Pancreas (tissue), 10 donors: Measurements from ENCODE around the gene TK2. TPM values are rescaled to one million over a fixed set of nuclear protein-coding genes. Genes with fewer than 3 reads are reported as not detected.
"Not testable (repeated sequence)": the region's sequence is repeated elsewhere in the genome, so short reads cannot be mapped to it uniquely, and the experiment has no call there.

Experiments
- ATAC-seq, 4 donors: fragments of 200-7000 bp; cut with Tn5 transposase; one replicate each; pipeline versions ENCODE4 v1.8.0 to v1.9.1; 2020; ENCODE audit warnings: mild to moderate bottlenecking in 4 of 4, moderate library complexity in 4 of 4
- DNase-seq, 6 donors: peaks; one replicate each; pipeline ENCODE4 v3.0.0-alpha.2; 2020
- FAIRE-seq: peaks from 2 replicates; lab custom pipeline; 2012; peaks lifted over from hg19 to GRCh38; lab: Jason Lieb, UNC
- H3K27ac ChIP-seq, 4 donors: fragments of 200-600 bp; sonication (generic); 1 replicate in 3 of 4; 2 replicates in 1 of 4; pipeline versions ENCODE4 v1.5.0 to v1.8.0; 2020
- H3K27me3 ChIP-seq, 4 donors: fragments of 200-600 bp; one replicate each; pipeline ENCODE4 v1.8.0; 2021
- H3K36me3 ChIP-seq, 3 donors: fragments of 200-600 bp; sonication (generic) in 1 of 3; one replicate each; pipeline versions ENCODE4 v1.5.0 to v1.8.0; 2020 to 2021
- H3K4me1 ChIP-seq, 3 donors: fragments of 200-600 bp; one replicate each; pipeline ENCODE4 v1.8.0; 2021
- H3K4me3 ChIP-seq, 4 donors: fragments of 200-600 bp; sonication (generic) in 2 of 4; one replicate each; pipeline versions ENCODE4 v1.5.0 to v1.8.0; 2020 to 2021
- H3K9me3 ChIP-seq, 4 donors: fragments of 200-600 bp; one replicate each; pipeline ENCODE4 v1.8.0; 2021
- WGBS, 2 donors: extraction: QIAGEN DNeasy Blood & Tissue Kit; methylation state at CpG; one replicate each; pipeline ENCODE4 v1.1.7; 2013; 5-methylcytosine and 5-hydroxymethylcytosine counted together
- intact Hi-C, 3 donors: fragments of 100-400 bp; cut with DNase I; formaldehyde crosslinking; loops; one replicate each; pipeline versions ENCODE4 v1.11.1 to v1.14.2; 2022
- polyA plus RNA-seq, 2 donors: library from polyadenylated mRNA; stranded (reverse); fragments of 200-250 nt; gene quantifications; one replicate each; pipeline ENCODE4 v1.2.3, GENCODE V29; 2013
- total RNA-seq, 6 donors: library from RNA; stranded (reverse); fragmentation: NEBNext Ultra II Directional in 4 of 6; extraction: Animal tissue kit (Norgen Biotek cat#: 25700) in 4 of 6; gene quantifications; one replicate each; pipeline versions ENCODE4 v1.2.1 to v1.2.4, GENCODE V29; 2021 to 2023
- TF ChIP-seq, protein P1 (sequence below), 4 donors: fragments of 200-600 bp; sonication (generic) in 3 of 4; IDR thresholded peaks; one replicate each; pipeline versions ENCODE4 v1.5.0 to v1.8.0; 2021; ENCODE audit warnings: antibody characterized with exemption in 4 of 4
- donor health status: healthy with polysubstance abuse.
- donor health status: DM: no; HTN: no; CAD: no; lungs with moderate emphysema.
- donor health status: DM: no; HTN: no; CAD: no.
- donor health status: control.
- donor health status: control.
- donor health status: Bipolar disorder and iron deficiency.
- donor health status: DM: yes; HTN: yes; CAD: no.
- donor health status: DM: no; HTN: no; CAD: no.
- donor health status: DM: no; HTN: no; CAD: no.
- donor health status: DM: yes; HTN: yes; CAD: no.

The TK2 gene
- total and polyA plus RNA-seq, 8 donors, result 13.9 to 22.9 (median 20.5) TPM

- DNase-seq (no peak), FAIRE-seq (no peak), ATAC-seq (no peak)
- Histone ChIP-seq H3K4me3 (no peak overlapping the region), H3K36me3 (no peaks in the 10 kb centered on the region), H3K27me3 (no peaks in the 10 kb centered on the region), H3K9me3 (no peaks in the 10 kb centered on the region), H3K27ac (no peak overlapping the region), H3K4me1 (no peaks in the 10 kb centered on the region)
- TF ChIP-seq, protein P1, sequence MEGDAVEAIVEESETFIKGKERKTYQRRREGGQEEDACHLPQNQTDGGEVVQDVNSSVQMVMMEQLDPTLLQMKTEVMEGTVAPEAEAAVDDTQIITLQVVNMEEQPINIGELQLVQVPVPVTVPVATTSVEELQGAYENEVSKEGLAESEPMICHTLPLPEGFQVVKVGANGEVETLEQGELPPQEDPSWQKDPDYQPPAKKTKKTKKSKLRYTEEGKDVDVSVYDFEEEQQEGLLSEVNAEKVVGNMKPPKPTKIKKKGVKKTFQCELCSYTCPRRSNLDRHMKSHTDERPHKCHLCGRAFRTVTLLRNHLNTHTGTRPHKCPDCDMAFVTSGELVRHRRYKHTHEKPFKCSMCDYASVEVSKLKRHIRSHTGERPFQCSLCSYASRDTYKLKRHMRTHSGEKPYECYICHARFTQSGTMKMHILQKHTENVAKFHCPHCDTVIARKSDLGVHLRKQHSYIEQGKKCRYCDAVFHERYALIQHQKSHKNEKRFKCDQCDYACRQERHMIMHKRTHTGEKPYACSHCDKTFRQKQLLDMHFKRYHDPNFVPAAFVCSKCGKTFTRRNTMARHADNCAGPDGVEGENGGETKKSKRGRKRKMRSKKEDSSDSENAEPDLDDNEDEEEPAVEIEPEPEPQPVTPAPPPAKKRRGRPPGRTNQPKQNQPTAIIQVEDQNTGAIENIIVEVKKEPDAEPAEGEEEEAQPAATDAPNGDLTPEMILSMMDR (IDR thresholded peaks at IDR 0.05), result no peak
- WGBS, 2 donors, result 90 to 95% methylated on average over 2 of the region's 2 CpGs
- intact Hi-C loops, result no loop called here
Observed at GRCh38 chr16:66568355-66568754, 18.4 kb upstream of the TK2 start.

DNA sequence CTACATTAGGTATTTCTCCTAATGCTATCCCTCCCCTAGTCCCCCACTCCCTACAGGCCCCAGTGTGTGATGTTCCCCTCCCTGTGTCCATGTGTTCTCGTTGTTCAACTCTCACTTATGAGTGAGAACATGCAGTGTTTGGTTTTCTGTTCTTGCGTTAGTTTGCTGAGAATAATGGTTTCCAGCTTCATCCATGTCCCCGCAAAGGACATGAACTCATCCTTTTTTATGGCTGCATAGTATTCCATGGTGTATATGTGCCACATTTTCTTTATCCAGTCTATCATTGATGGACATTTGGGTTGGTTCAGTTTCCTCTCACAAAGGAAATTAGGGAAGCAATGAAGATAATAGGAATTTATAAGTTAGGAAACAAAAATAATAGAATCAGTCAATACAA lies 17.3 kb upstream of the TK2 start:
- H3K9me3 ChIP-seq, H3K27ac ChIP-seq, intact Hi-C loops, H3K4me3 ChIP-seq, H3K27me3 ChIP-seq, ATAC-seq, DNase-seq, FAIRE-seq, H3K36me3 ChIP-seq, H3K4me1 ChIP-seq: not testable (repeated sequence)
- WGBS, 2 donors, result 90 to 100% methylated on average over 3 of the region's 3 CpGs

DNA sequence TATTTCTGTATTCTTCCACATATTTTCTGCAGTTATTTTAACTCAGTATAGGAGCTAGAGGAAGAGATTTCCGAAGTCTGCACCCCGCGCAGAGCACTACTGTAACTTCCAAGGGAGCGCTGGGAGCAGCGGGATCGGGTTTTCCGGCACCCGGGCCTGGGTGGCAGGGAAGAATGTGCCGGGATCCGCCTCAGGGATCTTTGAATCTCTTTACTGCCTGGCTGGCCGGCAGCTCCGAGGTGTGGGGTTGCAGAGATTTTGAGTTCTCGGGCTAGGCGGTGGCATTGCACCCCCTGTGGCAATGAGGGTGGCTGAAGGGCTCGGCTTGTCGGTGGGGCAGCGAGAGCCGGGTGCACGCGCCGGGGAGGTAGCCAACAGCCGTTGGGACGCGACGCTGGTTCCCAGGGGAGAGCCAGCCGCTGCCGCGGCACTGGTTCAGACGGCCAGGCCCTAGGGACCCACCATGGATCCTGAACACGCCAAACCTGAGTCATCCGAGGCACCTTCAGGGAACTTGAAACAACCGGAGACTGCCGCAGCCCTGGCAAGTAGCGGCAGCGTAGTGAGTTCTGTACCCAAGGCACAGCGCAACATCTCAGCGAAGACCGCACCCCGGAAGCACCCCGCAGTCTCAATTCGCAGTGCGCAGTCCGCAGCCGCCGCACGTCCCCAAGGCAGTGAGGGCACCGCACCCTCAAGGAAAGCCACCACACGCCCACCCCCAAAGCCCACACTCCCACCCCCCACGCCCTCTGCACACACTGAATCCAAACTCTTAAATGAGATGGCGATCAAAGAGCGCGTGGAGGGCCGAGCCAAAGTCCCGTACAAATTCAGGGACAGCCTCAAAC lies 16.4 kb upstream of the TK2 start, which contains the start of gene CMTM1:
Gene CMTM1, plus strand, starts transcription at position 389 of the 851 bp plus-strand sequence. Its CDS starts 75 bp downstream, at position 464.
- H3K36me3 ChIP-seq, result no peaks in the 10 kb centered on the region
- H3K4me3 ChIP-seq, result no peak within 1 kb of the TSS
- ATAC-seq, result no peak
- TF ChIP-seq, protein P1 (IDR thresholded peaks at IDR 0.05), result no peak
- no peak for FAIRE-seq
- intact Hi-C loops, result no loop called here
- 93% methylated on average over 54 of the region's 54 CpGs for WGBS, 2 donors
- H3K27ac ChIP-seq, result no peak within 1 kb of the TSS
- no peaks in the 10 kb centered on the region for H3K4me1 ChIP-seq
- H3K9me3 ChIP-seq, result no peaks in the 10 kb centered on the region
- DNase-seq, result peak in 1 of 6 donors; percentile 59
- H3K27me3 ChIP-seq, result no peaks in the 10 kb centered on the region

DNA sequence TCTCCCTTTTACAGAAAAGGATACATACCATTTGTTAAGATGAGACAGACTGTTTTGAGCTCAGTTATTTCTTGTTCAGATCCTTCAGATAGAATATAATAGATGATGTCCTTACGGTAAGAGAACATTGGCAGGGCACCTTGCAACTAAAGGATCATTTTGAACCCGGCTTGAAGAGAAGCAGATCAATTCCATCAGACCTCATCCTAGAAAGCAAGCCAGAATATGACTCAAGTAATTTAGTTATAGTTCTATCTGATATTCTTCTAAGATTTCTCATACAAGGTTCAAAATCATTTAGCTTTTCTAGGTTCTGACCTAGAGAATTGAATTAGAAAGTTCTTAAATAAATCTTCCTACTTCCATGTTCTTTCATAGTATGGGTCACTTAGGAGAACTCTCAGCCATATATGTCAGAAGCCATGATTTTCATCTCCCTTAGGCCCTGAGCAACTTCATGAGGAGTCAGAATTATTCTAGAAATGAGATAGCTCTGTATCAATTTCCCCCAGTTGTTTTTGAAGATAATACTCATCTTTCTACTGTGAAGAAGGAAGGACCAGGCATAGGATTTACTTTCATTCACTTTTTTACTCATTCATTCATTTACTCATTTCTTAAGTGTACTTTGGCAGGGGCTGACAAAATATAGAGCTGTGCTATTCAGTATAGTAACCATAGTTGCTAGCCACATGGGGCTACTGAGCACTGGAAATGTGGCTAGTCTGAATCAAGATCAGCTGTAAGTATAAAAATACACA lies 13.8 kb upstream of the TK2 start:
- FAIRE-seq, result no peak
- Histone ChIP-seq H3K4me3 (no peak overlapping the region), H3K4me1 (no peaks in the 10 kb centered on the region), H3K36me3 (no peaks in the 10 kb centered on the region), H3K27me3 (no peaks in the 10 kb centered on the region), H3K9me3 (no peaks in the 10 kb centered on the region), H3K27ac (no peak overlapping the region)
- no peak for DNase-seq
- intact Hi-C loops, result no loop called here
- WGBS, 2 donors, result 85 to 96% methylated on average over 2 of the region's 2 CpGs
- ATAC-seq, result no peak
- TF ChIP-seq, protein P1 (IDR thresholded peaks at IDR 0.05), result no peak

- Histone ChIP-seq H3K27me3 (no peaks in the 10 kb centered on the region), H3K4me3 (no peak overlapping the region), H3K36me3 (no peaks in the 10 kb centered on the region), H3K4me1 (no peaks in the 10 kb centered on the region), H3K9me3 (no peaks in the 10 kb centered on the region), H3K27ac (no peak overlapping the region)
- FAIRE-seq, result no peak
- TF ChIP-seq, protein P1 (IDR thresholded peaks at IDR 0.05), result no peak
- no peak for ATAC-seq
- intact Hi-C loops, result no loop called here
- no peak for DNase-seq
- 80 to 82% methylated on average over 2 of the region's 2 CpGs for WGBS, 2 donors
Observed at GRCh38 chr16:66562986-66563385, 13.1 kb upstream of the TK2 start.
